Stimulated activated CD8-positive, alpha-beta memory T cell treated with anti-CD3 and anti-CD28 coated beads, Interleukin-4, amount 100 ng/mL, for 1 hour (primary cell): Measurements from ENCODE around the gene PSMA6.
"Not testable (repeated sequence)": the region's sequence is repeated elsewhere in the genome, so short reads cannot be mapped to it uniquely, and the experiment has no call there.

Experiments used
- DNase-seq, 2 donors: peaks; one replicate each; pipeline ENCODE4 v3.0.0-alpha.2; 2020; ENCODE audit warnings: low read depth in 2 of 2, low spot score in 1 of 2

The PSMA6 gene

GRCh38 chr14:35284506-35284905 is 7.7 kb upstream of the PSMA6 start:
- DNase-seq: no peak

- no peak for DNase-seq
Measured at GRCh38 chr14:35285168-35286002, 6.8 kb upstream of the PSMA6 start.

- no peak for DNase-seq
Measured at GRCh38 chr14:35286003-35286600, 6.1 kb upstream of the PSMA6 start.

DNA sequence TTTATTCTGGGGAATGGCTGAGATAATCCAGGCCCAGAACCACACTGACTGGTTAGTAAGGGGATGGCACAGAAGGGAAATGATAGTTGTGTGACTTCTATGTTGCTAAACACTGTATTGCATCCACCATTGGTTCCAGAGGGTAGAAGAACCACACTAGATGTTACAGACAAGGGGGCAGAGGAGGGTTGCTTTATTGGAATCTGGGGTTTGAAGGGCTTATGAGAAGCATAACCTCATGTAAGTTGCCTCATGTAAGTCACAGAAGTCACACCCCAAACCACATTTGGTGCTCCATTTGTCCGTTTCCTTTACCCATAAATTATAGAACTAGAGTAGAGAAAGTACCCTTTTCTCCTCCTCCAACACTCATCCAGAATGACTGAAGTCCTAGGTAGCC is 5.5 kb upstream of the PSMA6 start:
- DNase-seq: no peak

DNA sequence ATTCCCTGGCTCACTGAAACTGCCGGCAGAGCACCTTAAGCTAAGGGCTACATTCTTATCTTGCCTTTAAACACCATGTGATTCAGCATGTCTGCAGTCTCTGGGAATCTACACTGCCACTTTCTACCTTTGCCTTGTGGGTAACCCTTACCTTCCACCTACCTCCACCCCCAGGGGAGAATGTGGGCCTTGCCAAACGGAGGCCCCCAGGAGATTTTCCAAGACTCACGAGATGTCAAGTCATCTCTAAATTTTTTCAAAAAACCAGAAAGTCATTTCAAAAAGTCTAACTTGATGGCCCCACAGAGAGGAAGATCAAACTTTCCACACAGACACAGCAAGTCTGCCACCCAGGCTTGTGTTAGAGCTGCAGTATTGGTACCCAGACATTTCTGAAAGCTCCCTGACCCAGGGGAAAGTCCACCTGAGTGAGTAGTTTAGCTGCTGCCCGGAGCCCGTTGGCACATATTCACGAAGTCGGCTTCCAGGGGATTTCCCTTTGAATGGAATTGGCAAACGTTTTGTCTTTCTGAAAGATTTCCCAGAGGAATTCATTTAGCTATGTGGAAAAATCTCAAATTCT is 4.7 kb upstream of the PSMA6 start:
- no peak for DNase-seq

- no peak for DNase-seq
Measured at GRCh38 chr14:35289623-35290022, 2.6 kb upstream of the PSMA6 start.

GRCh38 chr14:35292770-35293561 is 784 bp downstream of the PSMA6 start:
- no peak for DNase-seq

- no peak for DNase-seq
Measured at GRCh38 chr14:35295845-35296161, 3.6 kb downstream of the PSMA6 start.

GRCh38 chr14:35296545-35296944 is 4.4 kb downstream of the PSMA6 start:
- DNase-seq: no peak

DNA sequence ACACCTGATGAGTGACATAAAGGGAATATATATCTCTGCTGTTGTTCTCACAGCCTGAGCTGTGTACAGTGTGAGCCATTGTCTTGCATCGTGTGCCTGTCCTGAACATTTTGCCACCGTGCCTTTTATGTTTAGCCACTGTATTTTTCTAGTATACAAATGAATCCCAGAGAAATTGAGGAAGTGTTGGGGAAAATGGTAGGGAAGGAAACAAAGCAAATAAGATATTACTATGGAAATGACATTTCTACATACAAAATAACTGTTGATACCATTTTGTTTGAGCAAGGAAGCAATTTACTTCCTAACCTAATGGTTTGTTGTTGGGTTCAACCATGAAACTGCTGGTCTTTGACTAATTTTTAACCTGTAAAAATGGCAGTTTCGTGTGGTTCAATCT is 5.5 kb downstream of the PSMA6 start:
- DNase-seq: no peak

GRCh38 chr14:35298351-35298750 is 6.2 kb downstream of the PSMA6 start:
- DNase-seq: no peak

- DNase-seq: no peak
Measured at GRCh38 chr14:35299708-35300107, 7.5 kb downstream of the PSMA6 start.

GRCh38 chr14:35300228-35300627 is 8.0 kb downstream of the PSMA6 start:
- no peak for DNase-seq

DNA sequence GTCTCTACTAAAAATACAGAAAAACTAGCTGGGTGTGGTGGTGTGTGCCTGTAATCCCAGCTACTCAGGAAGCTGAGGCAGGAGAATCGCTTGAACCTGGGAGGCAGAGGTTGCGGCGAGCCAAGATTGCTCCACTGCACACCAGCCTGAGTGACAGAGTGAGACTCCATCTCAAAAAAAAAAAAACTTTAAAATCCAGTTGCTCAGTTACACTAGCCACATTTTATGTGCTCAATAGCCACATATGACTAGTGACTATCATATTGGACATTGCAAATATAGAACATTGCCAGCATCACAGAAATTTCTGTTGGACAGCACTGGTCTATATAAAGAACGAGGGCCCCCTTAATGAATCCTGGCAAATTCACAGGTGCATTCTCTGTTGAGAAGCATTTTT is 9.2 kb downstream of the PSMA6 start:
- DNase-seq: not testable (repeated sequence)

DNA sequence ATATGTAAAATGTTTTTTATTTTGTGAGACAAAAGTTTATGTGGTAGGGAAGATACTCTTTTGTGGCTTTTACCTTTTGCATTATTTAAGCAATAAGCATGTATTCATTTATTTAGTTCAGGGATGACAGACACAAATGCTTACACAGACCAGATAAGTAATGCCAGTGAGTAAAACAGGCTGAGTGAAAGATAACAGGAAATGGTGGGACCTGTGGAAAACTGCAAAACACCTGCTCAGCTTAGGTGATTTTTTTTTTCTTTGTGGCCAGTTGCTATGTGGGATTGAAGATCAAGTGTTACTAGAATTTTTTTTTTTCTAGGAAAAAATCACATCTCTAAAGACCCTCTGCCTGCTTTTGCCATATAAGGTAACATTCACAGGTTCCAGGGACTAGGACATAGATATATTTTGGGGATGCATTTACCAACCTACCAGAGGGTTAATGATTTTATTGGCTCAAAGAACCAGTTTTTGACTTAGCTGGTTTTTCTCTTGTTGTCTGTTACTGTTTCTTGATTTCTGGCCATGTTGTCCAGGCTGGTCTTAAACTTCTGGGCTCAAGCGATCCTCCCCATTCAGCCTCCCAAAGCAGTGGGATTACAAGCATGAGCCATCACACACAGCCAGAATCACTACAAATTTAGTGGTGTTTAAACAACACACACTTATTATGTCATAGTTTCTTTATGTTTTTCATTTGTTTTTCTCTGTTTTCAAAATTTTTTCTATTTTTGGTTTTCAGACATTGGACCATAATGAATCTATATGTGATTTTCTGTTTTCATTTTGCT is 9.8 kb downstream of the PSMA6 start:
- DNase-seq: no peak

DNA sequence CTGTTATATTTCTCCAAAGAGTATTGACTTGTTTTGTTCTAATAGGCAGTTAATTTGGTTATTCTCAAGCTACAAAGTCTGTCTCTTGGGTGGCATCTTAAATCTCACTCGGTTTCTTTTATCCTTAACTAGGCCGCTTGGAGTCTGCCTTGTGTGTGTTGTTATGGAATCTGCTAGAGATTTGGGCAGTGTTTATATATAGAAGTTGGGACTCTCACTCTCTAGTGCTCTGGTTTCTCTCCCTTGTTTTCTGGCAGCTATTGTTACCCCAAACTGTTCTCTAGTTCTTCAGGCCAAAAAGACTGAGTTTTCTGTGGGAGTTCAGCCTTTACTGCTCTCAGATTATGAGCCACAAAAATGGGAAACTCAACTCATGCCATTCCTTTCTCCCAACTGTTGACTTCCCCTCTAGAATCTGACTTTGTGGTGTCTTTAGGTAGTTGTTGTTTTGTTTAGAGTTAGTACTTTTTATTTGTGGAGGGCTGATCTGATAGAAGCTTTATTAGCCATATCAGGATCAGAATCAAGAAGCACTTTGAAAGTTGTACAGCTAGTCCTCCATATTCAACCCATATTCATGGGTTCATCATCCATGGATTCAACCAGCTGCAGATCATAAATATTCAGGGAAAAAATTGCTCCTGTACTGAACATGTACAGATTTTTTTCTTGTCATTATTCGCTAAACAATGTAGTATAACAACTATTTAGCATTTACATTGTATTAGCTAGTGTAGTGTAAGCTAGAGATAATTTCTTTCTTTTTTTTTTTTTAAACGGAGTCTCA is 11.2 kb downstream of the PSMA6 start:
- DNase-seq: no peak

DNA sequence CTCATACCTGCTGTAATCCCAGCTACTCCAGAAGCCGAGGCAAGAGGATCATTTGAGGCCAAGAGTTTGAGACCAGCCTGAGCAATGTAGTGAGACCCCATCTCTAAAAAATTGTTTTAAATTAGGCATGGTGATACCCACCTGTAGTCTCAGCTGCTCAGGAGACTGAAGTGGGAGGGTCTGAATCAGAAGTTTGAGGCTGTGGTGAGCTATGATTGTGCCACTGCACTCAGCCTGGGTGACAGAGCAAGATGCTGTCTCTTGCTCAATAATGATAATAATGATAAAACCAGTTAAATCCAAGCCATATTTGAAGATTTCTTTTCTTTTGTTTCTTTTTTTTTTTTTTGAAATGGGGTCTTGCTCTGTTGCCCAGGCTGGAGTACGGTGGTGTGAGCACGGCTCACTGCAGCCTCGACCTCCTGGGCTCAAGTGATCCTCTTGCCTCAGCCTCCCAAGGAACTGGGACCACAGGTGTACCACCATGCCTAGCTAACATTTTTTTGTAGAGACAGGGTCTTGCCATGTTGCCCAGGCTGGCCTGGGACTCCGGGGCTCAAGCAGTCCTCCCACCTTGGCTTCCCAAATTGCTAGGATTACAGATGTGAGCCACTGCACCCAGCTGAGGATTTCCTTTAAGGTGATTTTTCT is 12.8 kb downstream of the PSMA6 start:
- no peak for DNase-seq

- DNase-seq: no peak
Measured at GRCh38 chr14:35305633-35306032, 13.5 kb downstream of the PSMA6 start.

- DNase-seq: no peak
Measured at GRCh38 chr14:35306114-35306513, 13.9 kb downstream of the PSMA6 start.

DNA sequence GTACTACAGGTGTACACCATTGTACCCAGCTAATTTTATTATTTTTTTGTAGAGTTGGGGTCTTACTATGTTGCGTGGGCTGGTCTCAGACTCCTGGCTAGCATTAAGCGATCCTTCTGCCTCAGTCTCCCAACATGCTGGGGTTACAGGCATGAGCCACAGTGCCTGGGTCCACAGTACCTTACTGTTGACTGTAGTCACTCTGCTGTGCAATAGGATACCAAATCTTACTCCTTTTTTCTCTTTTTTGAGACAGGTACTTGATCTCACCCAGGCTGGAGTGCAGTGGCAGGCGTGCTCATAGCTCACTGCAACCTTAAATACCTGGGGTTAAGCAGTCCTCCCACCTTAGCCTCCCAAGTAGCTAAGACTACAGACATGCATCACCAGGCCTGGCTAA is 25.6 kb downstream of the PSMA6 start:
- no peak for DNase-seq
